Measurements from ENCODE around the gene UCHL3. TPM values are rescaled to one million over a fixed set of nuclear protein-coding genes. Genes with fewer than 3 reads are reported as not detected.

Gene UCHL3
- total RNA-seq, 1 donor from 2014 or later = not detected

- intact Hi-C loops (cut with DNase I) = no loop called here
- Histone ChIP-seq H3K27ac (no peak overlapping the region), H3K36me3 (no peaks in the 10 kb centered on the region), H3K4me1 (no peaks in the 10 kb centered on the region), H3K4me3 (no peak overlapping the region), H3K27me3 (no peaks in the 10 kb centered on the region), H3K9me3 (no peaks in the 10 kb centered on the region)
- no peak for DNase-seq (ENCODE audit: low spot score in 2 of 2)
- TF ChIP-seq CTCF (IDR thresholded peaks at IDR 0.05) = no peak
Measured at GRCh38 chr13:75511051-75511625, 38.5 kb upstream of the UCHL3 start.

- no peak for DNase-seq (ENCODE audit: low spot score in 2 of 2)
- Histone ChIP-seq H3K27ac (no peak overlapping the region), H3K36me3 (no peaks in the 10 kb centered on the region), H3K4me1 (no peaks in the 10 kb centered on the region), H3K4me3 (no peak overlapping the region), H3K27me3 (no peaks in the 10 kb centered on the region), H3K9me3 (no peaks in the 10 kb centered on the region)
- intact Hi-C loops (cut with DNase I) = no loop called here
- no peak for TF ChIP-seq CTCF (IDR thresholded peaks at IDR 0.05)
Measured at GRCh38 chr13:75512253-75512652, 37.3 kb upstream of the UCHL3 start.

GRCh38 chr13:75513271-75513670, 36.3 kb upstream of the UCHL3 start:
- Histone ChIP-seq H3K27me3 (no peaks in the 10 kb centered on the region), H3K9me3 (no peaks in the 10 kb centered on the region), H3K27ac (no peak overlapping the region), H3K4me3 (no peak overlapping the region), H3K36me3 (no peaks in the 10 kb centered on the region), H3K4me1 (no peaks in the 10 kb centered on the region)
- intact Hi-C loops (cut with DNase I) = no loop called here
- TF ChIP-seq CTCF (IDR thresholded peaks at IDR 0.05) = no peak
- DNase-seq (ENCODE audit: low spot score in 2 of 2) = no peak

- TF ChIP-seq CTCF (IDR thresholded peaks at IDR 0.05) = no peak
- Histone ChIP-seq H3K4me1 (no peaks in the 10 kb centered on the region), H3K4me3 (no peak overlapping the region), H3K36me3 (no peaks in the 10 kb centered on the region), H3K27ac (no peak overlapping the region), H3K9me3 (no peaks in the 10 kb centered on the region), H3K27me3 (no peaks in the 10 kb centered on the region)
- intact Hi-C loops (cut with DNase I) = no loop called here
- no peak for DNase-seq (ENCODE audit: low spot score in 2 of 2)
Measured at GRCh38 chr13:75514080-75514995, 35.3 kb upstream of the UCHL3 start.

- DNase-seq (ENCODE audit: low spot score in 2 of 2) = no peak
- TF ChIP-seq CTCF (IDR thresholded peaks at IDR 0.05) = no peak
- no peak overlapping the region for H3K4me3 ChIP-seq
Measured at GRCh38 chr13:75518439-75519088, 31.0 kb upstream of the UCHL3 start.

More at GRCh38 chr13:75518439-75519088, 31.0 kb upstream of the UCHL3 start:
- Histone ChIP-seq H3K4me1 (no peaks in the 10 kb centered on the region), H3K27me3 (no peaks in the 10 kb centered on the region), H3K27ac (no peak overlapping the region), H3K9me3 (peaks cover 0 to 4% of the 10 kb centered on the region in 2 donors), H3K36me3 (no peaks in the 10 kb centered on the region)
- intact Hi-C loops (cut with DNase I) = no loop called here

Measured in ascending aorta (tissue), 2 donors.